Endometrium (tissue), 2 donors: ENCODE results near the gene APOL6.
"Not testable (repeated sequence)": the region's sequence is repeated elsewhere in the genome, so short reads cannot be mapped to it uniquely, and the experiment has no call there.

Source experiments
- FAIRE-seq: peaks from 2 replicates; lab custom pipeline; 2012; peaks lifted over from hg19 to GRCh38; lab: Jason Lieb, UNC
- donor health status: control.
- donor health status: control.

Gene APOL6

DNA sequence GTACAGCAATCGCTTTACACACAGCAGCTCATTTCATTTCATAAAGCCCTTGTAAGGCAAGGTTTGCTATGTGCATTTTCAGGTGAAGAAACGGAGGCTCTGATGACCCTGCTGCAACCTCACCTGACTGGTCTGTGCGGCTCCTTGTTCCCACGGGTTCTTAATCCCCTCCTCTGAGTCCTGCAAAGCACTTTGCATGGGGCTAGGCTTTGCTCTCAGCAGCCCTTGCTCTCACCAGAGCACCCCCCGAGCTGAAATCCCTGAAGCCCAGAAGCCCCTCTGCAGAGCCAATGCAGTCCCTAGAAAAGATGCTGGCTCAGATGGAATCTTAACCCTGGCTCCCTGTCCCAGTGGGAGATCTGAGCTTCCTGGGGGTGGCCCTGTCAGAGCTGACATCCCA lies 11.0 kb upstream of the APOL6 start:
- FAIRE-seq, result no peak

DNA sequence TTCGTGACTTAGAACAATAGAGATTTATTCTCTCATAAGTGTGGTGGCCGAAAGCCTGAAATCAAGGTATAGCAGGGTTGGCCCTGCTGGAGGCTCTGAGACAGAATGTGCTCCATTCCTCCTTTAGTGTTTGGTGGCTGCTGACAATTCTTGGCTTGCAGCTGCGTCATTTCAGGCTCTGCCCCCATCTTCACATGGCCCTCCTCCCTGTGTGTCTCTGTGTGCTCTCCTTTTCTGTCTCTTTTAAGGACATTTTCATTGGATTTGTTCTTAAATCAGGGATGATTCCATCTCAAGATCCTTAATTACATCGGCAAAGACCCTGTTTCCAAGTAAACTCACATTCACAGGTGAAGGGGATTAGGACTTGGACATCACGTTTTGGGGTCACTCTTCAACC lies 10.2 kb upstream of the APOL6 start:
- no peak for FAIRE-seq

DNA sequence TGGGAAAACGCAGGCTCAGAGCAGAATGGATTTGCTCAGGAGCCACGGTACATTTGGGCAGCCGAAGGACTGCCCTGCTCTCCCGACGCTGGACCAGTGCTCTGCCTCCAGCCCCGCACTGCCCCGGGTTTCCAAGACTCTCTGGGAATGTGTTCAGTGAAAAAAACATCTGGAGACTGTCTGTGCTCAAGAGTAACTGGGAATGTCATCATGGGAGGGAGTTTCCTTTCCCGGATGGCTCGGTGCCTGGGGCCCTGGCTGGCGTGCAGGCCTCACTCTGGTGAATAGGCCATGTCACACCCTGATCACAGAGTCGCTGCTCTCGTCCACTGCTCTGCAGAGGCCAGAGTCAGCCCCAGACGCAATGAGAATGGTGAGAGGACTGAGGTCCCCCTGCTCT lies 9.8 kb upstream of the APOL6 start:
- peak; percentile 84 for FAIRE-seq

DNA sequence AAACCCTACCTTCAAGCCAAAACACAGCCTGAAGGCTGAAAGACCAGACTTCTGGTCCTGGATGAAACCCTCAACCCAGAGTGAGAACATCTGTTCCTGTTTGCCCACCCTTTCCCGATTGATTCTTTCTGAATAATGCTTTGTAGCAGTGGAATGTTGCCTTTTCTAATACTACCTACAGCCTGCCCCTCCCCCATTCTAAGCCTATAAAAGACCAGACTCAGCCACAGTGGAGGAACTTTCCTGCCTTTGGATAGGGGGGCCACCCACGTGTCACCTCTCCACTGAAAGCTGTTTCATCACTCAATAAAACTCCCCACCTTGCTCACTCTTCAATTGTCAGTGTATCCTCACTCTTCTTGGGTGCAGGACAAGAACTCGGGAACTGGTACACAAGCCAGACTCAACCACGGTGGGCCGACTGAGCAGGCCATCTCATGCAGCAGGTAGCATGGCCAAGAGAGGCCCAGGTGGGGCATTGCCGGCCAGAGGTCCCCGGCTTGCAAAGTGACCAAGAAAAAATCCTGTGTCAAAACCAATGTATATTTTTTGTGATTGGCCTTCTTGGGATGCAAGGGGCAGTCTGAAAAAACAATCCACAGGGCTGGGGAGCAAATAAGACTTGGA lies 6.6 kb upstream of the APOL6 start:
- FAIRE-seq, result no peak

DNA sequence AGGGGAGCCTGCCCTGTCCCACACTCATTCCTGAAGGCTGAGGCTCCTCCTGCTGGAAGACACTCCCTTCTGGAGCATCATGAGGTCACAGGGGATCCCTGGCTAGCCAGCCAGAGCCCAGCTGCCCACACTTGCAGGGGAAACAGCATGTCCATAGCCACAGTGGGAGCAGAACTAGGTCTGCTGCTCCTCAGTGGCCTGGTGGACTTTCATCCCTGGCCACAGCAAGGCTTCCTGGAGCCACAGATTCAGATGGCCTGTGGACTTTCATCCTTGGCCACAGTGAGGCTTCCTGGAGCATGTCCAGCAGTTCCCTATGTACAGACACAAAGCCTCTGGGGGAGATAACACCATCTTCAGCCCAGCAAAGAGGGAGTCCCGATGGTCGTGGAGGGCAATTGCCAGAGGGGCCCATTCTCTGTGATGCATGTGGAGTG lies 5.9 kb upstream of the APOL6 start:
- no peak for FAIRE-seq

DNA sequence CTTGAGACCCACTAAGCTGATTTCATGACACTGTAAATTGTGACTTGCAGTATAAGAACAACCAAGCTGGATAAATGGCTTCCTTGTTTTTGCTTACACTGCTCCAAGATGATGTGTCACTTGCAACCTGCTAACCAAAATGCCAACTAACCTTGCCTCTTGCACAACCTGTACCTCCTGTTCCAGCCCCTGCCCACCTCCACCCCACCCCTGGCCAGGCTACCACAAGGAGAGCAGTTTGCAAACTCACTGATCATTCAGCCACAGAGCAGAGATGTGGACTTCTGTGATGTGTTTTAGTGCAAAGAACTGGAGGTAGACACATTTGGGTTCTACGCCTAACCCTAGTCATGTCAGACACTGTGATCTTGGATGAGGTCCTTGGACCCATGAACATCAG lies 4.3 kb upstream of the APOL6 start:
- FAIRE-seq, result no peak

DNA sequence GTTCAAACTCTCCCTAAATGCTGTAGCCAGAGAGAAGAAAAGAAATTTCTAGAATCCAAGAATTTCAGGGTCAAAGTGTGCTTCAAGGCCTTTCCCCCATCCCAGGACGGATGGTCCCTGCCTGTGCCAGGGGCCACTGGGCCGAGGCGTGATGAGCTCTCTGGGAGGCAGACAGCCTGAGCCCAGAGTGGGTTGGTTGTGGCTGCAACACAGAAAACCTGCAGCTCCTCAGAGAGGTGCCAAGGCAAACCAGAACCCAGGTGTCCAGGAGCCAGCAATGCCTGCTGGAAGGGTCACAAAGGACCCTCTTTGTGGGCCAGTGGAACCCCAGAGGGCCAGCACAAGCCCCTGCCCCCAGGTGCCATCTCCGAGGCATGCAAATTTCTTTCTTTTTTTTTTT lies 2.6 kb upstream of the APOL6 start:
- no peak for FAIRE-seq

DNA sequence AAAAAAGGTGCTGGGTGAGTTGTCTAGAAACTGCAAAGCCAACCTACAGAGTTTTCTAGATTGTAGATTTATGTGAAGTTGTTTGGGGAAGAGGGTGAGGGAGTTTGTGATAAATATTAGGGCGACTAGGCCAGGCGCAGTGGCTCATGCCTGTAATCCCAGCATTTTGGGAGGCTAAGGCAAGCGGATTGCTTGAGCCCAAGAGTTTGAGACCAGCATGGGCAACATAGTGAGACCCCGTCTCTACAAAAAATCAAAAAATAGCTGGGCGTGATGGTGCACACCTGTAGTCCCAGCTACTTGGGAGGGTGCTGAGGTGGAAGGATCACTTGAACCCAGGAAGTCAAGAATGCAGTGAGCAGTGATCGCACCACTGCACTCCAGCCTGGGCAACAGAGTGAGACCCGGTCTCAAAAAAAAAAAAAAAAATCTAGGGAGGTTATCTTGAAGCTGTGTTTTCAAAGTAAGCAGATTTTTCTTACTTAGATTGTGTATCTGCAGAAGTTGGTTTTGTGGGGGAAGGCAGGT lies 844 bp downstream of the APOL6 start:
- FAIRE-seq, result no peak

DNA sequence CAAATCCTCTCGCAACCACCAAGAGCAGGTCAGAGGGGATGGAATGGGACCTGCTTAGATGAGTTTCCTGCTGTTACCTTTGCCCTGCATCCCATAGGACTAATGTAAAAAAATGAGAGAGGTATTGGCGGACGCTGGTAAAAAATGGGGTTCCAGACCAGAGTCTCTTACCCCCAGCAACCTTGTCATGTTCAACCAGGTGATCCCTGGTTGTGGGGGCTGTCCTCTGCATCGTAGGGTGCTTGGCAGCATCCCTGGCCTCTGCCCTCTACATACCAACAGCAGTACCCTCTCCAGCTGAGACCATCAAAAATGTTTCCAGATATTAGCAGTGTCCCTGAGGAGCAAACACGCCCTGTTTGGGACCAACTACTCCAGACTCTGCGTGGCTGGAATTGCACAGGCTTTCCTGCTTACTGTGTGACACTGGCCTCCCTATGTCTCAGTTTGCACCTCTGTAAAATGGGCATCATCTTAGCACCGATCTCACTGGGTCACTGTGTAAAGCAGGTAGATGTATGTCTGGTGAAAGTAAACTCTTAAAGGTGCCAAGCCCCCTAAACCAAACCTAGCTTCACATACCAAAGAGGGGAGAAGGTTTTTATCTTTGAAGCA lies 1.5 kb downstream of the APOL6 start:
- FAIRE-seq, result no peak

DNA sequence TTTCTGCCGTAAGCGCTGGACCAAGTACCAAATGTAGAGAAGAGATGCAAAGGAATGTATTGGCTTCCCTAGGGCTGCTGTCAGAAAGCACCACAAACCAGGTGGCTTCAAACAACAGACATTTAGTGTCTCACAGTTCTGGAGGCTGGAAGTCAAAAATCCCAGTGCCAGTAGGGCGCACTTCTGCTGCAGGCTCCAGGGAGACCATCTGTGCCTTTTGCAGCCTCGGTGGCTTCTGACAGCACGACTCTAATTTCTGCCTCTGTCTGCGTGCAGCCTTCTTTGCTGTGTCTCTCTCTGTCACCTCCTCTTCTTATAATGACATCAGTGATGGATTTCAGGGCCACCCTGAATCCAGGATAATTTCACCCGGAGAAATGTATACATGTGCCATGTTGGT lies 2.8 kb downstream of the APOL6 start:
- no peak for FAIRE-seq

DNA sequence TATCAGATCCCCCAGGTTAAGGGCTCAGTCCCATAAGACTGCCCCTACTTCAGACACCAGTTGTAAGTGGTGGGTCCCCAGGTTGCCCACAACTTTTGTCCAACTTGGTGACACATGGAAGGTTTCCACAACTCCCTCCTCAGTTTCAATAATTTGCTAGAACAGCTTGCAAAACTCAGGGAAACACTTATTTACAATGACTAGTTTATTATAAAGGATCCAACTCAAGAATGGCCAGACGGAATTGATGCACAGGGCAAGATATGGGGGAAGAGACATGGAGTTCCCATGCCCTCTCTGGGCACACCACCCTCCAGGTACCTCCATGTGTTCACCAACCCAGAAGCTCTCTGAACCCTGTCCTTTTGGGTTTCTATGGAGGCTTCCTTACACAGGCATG lies 5.6 kb downstream of the APOL6 start:
- FAIRE-seq, result no peak

DNA sequence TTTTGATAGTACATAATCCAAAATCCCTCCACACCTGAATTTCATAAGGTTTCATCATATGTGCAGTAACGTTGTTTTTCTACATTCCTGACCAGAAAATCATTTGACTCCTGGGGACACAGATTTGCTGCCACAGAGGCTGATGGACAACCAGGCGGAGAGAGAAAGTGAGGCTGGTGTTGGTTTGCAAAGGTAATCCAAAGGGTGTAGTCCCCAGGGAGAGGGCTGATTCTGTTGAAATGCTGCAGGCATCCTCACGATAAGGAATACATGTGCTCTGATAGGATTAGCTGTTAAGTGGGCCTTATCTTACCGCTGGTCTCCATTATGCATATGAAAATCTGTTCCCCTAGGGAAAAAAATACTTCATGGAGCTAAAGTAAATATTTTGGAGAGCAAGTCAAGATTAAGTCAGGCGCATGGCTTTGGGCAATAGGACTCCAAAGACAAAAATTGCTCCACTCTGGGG lies 8.1 kb downstream of the APOL6 start:
- FAIRE-seq, result no peak

DNA sequence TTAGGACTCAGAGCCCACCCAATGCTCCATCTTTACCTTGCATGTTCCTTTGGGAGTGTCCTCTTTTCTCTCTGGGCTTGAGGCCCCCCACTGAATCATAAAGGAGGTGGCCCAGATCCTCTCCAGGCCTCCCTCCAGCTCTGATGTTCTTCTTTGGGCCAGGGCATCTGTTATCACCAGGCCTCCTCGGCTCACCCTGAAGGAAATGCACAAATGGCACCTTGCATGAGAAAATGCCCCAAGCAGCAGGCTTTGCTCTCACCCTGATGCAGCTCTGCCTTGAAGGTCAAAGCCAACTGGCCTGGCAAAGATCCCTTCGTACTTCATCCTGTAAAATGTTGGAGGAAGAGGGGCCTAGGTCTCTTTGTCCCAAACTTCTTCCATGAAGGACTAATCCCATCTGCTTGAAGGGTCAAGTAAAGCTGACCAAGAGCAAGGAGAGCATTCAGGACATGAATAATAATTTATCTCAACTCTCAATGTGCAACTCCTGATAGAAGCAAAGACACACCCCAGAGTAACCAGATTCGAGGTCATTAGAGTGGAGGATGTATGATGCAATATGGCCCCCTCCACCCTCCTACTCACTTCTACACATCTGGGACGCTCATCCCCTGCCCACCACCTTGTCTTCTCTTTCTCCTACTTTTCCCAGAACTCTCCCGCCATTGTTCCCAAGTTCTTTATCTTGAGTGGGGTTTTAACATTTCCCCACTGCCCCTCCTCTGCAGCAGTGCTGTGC lies 9.5 kb downstream of the APOL6 start:
- no peak for FAIRE-seq

DNA sequence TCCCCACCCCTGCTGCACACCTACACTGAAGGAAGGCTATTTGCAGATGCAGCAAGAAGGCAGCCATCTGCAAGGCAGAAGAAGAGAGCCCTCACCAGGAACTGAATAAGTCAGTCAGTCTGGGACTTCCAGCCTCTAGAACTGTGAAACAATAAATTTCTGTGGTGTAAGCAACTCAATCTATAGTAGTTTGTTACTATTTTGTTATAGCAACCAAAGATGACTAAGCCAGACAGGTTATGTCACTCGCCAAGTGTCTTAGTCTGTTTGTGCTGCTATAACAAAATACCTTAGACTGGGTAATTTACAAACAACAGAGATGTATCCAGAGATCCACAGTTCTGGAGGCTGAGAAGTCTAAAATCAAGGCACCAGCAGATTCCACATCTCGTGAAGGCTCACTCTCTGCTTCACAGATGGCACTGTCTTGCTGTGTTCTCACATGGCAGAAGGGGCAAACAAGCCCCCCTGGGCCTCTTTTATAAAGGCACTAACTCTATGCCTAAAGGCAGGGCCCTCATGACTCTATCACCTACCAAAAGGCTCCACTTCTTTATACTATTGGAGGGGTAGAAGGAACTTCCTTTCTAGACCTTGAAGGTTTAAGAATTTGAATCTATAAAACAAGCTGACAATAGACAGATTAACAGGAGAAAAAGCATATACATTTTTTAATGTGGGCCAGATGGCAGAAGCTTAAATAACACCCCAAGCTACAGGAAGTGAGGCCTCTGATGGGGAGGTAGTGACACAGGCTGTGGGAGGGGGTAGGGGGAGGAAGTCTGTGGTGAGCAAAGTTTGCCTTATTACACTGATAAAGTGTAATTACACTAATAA lies 12.3 kb downstream of the APOL6 start:
- FAIRE-seq, result no peak

DNA sequence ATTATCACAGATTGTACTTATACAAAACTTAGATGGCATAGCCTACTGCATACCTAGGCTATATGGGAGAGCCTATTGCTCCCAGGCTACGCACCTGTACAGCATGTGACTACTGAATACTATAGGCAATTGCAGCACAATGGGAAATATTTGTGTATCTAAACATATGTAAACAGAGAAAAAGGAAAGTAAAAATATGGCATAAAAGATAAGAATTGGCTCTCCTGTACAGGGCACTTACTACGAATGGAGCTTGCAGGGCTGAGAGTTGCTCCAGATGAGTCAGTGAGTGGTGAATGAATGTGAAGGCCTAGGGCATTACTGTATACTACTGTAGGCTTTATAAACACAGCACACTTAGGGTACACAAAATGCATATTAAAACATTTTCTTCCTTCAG lies 13.2 kb downstream of the APOL6 start:
- no peak for FAIRE-seq

DNA sequence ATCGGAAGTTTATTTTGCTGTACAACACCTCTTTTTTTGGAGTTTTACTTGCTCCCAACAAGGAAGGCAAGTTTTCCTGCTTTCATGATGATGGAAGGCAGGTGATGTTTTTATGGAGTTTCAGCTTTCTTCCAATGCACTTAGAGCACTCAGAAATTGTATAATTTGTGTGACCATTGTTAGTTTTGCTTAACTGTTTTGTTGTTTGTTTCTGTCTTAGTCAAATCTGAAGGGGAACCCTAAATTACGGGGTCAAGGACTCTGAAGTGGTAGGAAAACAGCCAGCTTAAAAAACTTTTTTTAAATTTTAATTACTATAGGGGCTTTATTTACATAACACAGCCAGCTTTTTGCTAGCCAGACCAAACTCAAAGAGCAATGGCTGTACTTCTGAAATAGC lies 14.7 kb downstream of the APOL6 start:
- FAIRE-seq, result no peak

DNA sequence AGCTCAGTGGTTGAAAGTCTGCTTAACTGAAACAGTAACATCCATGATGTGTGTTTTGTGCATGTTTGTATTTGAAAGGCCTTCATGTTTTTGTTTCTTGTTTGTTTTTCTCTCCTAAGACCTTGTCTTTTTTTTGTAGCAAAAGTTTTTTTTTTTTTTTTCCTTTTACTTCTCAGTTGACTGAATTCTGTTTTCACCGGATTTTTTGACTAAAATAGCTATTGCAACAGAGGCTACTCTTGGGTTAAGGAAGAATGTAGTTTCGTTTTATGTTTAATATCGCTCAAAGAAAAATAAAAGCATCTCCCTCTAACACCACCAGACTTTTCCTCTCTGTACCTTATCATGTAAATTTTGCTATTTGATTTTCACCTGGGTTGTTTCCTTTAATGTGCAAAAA lies 15.1 kb downstream of the APOL6 start:
- FAIRE-seq, result peak; percentile 74

DNA sequence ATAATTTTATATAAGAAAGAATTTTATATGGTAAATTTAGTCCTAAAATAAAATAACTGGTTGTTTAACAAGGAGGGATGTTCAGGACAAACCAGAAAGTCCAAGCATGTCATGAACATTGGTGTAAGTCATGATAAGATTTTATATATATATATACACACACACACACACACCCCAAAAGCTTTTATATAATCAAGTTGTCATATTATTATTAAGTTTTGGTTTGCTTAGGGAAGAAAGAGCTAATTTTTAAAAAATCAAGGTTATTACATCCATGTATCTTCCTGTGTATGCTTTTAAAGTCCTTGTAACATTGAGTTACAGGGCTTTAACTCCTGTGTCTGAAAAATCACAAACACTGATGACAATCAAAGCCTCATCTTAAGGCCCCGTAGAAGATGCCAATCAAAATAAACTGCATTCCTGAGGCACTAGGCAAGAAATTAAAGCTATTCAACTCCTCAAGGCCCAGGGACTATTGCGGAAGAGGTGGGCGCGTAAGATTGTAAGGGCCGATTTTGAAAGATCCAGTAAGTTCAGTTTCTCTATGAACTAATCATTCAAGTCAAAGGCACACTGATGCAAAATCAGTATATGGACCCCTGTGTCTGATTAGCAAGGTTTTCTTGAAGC lies 16.8 kb downstream of the APOL6 start:
- no peak for FAIRE-seq

DNA sequence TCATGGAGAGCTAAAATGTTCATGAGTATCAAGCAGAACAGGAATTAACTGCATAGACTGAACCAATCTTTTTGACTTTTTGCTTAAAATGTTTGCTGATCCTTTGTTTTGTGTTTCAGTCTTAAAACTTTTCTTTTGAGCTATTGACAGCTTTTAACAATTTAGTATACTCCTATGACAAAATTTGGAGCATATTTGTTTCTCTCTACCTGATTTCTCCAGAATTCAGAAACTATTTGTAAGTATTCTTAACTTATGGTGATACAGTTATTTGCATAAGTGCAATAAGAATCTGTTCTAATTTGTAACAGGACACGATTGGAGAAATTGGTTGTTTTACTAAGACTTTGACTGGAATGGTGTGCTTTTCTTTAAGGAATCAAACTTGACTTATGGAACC lies 18.5 kb downstream of the APOL6 start:
- not testable (repeated sequence) for FAIRE-seq

DNA sequence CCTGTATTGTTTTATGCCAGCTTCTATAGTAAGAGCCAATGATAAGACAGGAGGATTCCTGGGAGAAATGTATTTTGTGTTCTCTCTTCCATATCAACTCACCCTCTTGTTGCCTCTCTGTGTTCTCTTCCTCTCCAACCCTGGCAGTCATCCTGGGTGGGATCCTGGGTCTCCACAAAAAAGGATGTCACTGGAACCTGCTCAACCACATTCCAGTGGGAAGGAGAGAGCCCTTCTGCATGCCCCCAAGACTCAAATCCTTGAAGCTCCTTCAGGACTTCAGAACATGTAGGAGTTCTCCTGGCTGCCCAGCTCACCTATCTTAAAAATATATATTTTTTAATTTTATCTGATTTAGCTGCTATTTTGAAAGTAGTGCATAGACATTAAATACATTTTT lies 26.1 kb downstream of the APOL6 start:
- FAIRE-seq, result no peak

DNA sequence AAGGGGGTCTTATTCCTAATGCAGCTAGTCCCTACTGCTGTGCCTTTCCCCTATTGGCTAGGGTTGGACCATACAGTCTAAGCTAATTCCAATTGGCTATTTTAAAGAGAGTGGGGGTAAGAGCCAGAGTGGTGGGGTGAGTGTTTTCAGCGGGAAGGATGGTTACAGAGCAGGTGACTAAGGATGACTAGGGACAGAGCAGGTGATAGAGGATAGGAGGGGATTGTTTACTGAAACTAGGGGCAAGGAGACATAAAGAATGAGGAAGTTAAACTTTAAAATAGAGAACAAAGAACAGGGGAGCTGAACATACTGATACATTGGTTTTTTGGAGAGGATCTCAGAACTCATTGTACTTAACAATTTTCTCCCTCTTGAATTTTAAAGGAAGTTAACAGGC lies 27.8 kb downstream of the APOL6 start:
- FAIRE-seq, result not testable (repeated sequence)
